Activated CD8-positive, alpha-beta T cell treated with anti-CD3 and anti-CD28 coated beads, Interleukin-2, amount 10 ng/mL, durations not matched to agents 7 days and 5 days (primary cell): Measurements from ENCODE around the gene GZMH. TPM values are rescaled to one million over a fixed set of nuclear protein-coding genes. Genes with fewer than 3 reads are reported as not detected.
"Not testable (repeated sequence)": the region's sequence is repeated elsewhere in the genome, so short reads cannot be mapped to it uniquely, and the experiment has no call there.

ENCODE experiments used
- ATAC-seq: fragments of 150-1000 bp; cut with Tn5 transposase; one replicate; pipeline ENCODE4 v1.10.0; 2021; ENCODE audit warnings: moderate library complexity
- CTCF ChIA-PET: fragments of 350-600 bp; sonication (Branson Sonifier 250); formaldehyde crosslinking; loops from one replicate; lab custom pipeline; 2021; ENCODE audit warnings: antibody characterized with exemption; lab: Charles Lee
- POLR2A ChIA-PET: fragments of 350-600 bp; sonication (Branson Sonifier 250); formaldehyde crosslinking; loops from one replicate; lab custom pipeline; 2021; ENCODE audit warnings: antibody characterized with exemption; lab: Charles Lee
- DNase-seq: peaks from one replicate; pipeline ENCODE4 v3.0.0-alpha.2; 2020
- H3K27ac Mint-ChIP-seq: one replicate; pipeline ENCODE4 v1.8.0; 2021; ENCODE audit warnings: mild to moderate bottlenecking, mixed read lengths
- H3K27me3 Mint-ChIP-seq: one replicate; pipeline ENCODE4 v1.8.0; 2021; ENCODE audit warnings: low read depth, mixed read lengths
- H3K36me3 Mint-ChIP-seq: one replicate; pipeline ENCODE4 v1.8.0; 2021; ENCODE audit warnings: low read depth, mixed read lengths
- H3K4me1 Mint-ChIP-seq: one replicate; pipeline ENCODE4 v1.8.0; 2021; ENCODE audit warnings: low read depth, mixed read lengths
- H3K4me3 Mint-ChIP-seq: one replicate; pipeline ENCODE4 v1.8.0; 2021; ENCODE audit warnings: mild to moderate bottlenecking, mixed read lengths
- H3K9me3 Mint-ChIP-seq: one replicate; pipeline ENCODE4 v1.8.0; 2022; ENCODE audit warnings: mixed read lengths; ENCODE audit not compliant: insufficient read depth
- total RNA-seq, 2 experiments: library from RNA; stranded (reverse); gene quantifications; one replicate each; pipeline ENCODE4 v1.2.3, GENCODE V29; 2021

GZMH gene
- total RNA-seq, 2 experiments from 2014 or later: 9.0 to 9.9 TPM

GRCh38 chr14:24595073-24595808 lies 14.2 kb downstream of the GZMH start:
- ChIA-PET POLR2A (no interaction called here), CTCF (interaction anchor here (1.0 to 1.1 kb wide), 2 partner anchors 10 to 98 kb away, joined by 3 to 7 read pairs; no protein-coding TSS in a partner anchor)
- Mint-ChIP-seq H3K4me1 (peaks cover 13% of the 10 kb centered on the region), H3K4me3 (no peak overlapping the region), H3K27me3 (peaks cover 21% of the 10 kb centered on the region), H3K27ac (no peak overlapping the region), H3K9me3 (peaks cover 5% of the 10 kb centered on the region), H3K36me3 (peaks cover 26% of the 10 kb centered on the region)
- DNase-seq (no peak), ATAC-seq (no peak)

- CTCF ChIA-PET, H3K4me3 Mint-ChIP-seq: not testable (repeated sequence)
Measured at GRCh38 chr14:24591004-24591403, 18.5 kb downstream of the GZMH start.

GRCh38 chr14:24584402-24584801 lies 25.1 kb downstream of the GZMH start:
- peaks cover 41% of the 10 kb centered on the region for H3K27me3 Mint-ChIP-seq
- H3K4me3 Mint-ChIP-seq, H3K27ac Mint-ChIP-seq, ATAC-seq, CTCF ChIA-PET, H3K4me1 Mint-ChIP-seq, H3K36me3 Mint-ChIP-seq, POLR2A ChIA-PET, DNase-seq, H3K9me3 Mint-ChIP-seq: not testable (repeated sequence)

More at GRCh38 chr14:24591004-24591403, 18.5 kb downstream of the GZMH start:
- H3K36me3 Mint-ChIP-seq, H3K9me3 Mint-ChIP-seq, ATAC-seq, H3K27ac Mint-ChIP-seq, POLR2A ChIA-PET, H3K4me1 Mint-ChIP-seq, DNase-seq: not testable (repeated sequence)
- peaks cover 38% of the 10 kb centered on the region for H3K27me3 Mint-ChIP-seq

- Mint-ChIP-seq H3K4me3 (no peak overlapping the region), H3K36me3 (no peaks in the 10 kb centered on the region), H3K27me3 (peaks cover 26% of the 10 kb centered on the region), H3K4me1 (peaks cover 11% of the 10 kb centered on the region), H3K27ac (no peak overlapping the region), H3K9me3 (no peaks in the 10 kb centered on the region)
- ATAC-seq: no peak
- ChIA-PET CTCF (no interaction called here), POLR2A (no interaction called here)
- no peak for DNase-seq
Measured at GRCh38 chr14:24578558-24578957, 30.9 kb downstream of the GZMH start.

- POLR2A ChIA-PET: no interaction called here
- peaks cover 11% of the 10 kb centered on the region for H3K4me1 Mint-ChIP-seq
- no peak for DNase-seq
- no peak overlapping the region for H3K27ac Mint-ChIP-seq
- peaks cover 18% of the 10 kb centered on the region for H3K27me3 Mint-ChIP-seq
- ATAC-seq: no peak
- no peaks in the 10 kb centered on the region for H3K36me3 Mint-ChIP-seq
- no peaks in the 10 kb centered on the region for H3K9me3 Mint-ChIP-seq
- H3K4me3 Mint-ChIP-seq: no peak overlapping the region
- CTCF ChIA-PET: no interaction called here
Measured at GRCh38 chr14:24576771-24577170, 32.7 kb downstream of the GZMH start.

- no peak for ATAC-seq
- Mint-ChIP-seq H3K4me3 (no peak within 1 kb of the TSS), H3K4me1 (peaks cover 11% of the 10 kb centered on the region), H3K27ac (peak within 1 kb of the TSS; percentile 16), H3K9me3 (no peaks in the 10 kb centered on the region), H3K27me3 (peaks cover 20% of the 10 kb centered on the region), H3K36me3 (no peaks in the 10 kb centered on the region)
- DNase-seq: no peak
- CTCF ChIA-PET: no interaction called here
- POLR2A ChIA-PET: no interaction called here
Measured at GRCh38 chr14:24576182-24576581, 33.3 kb downstream of the GZMH start, which contains the start of gene CTSG. TSS of gene CTSG (minus strand) at chr14:24576250. CDS start at chr14:24576223, 27 bp downstream.

- Mint-ChIP-seq H3K36me3 (no peaks in the 10 kb centered on the region), H3K4me1 (peaks cover 11% of the 10 kb centered on the region), H3K4me3 (no peak overlapping the region), H3K9me3 (no peaks in the 10 kb centered on the region), H3K27ac (no peak overlapping the region), H3K27me3 (peaks cover 24% of the 10 kb centered on the region)
- no peak for DNase-seq
- ATAC-seq: no peak
- ChIA-PET CTCF (no interaction called here), POLR2A (no interaction called here)
Measured at GRCh38 chr14:24574206-24574774, 35.2 kb downstream of the GZMH start.

- ATAC-seq (no peak), DNase-seq (no peak)
- no peak overlapping the region for H3K4me3 Mint-ChIP-seq
- POLR2A ChIA-PET: no interaction called here
- no peaks in the 10 kb centered on the region for H3K4me1 Mint-ChIP-seq
- peaks cover 16% of the 10 kb centered on the region for H3K9me3 Mint-ChIP-seq
- CTCF ChIA-PET: no interaction called here
- H3K27ac Mint-ChIP-seq: no peak overlapping the region
- no peaks in the 10 kb centered on the region for H3K36me3 Mint-ChIP-seq
- peaks cover 24% of the 10 kb centered on the region for H3K27me3 Mint-ChIP-seq
Measured at GRCh38 chr14:24566318-24566717, 43.2 kb downstream of the GZMH start.

GRCh38 chr14:24565766-24566165 lies 43.7 kb downstream of the GZMH start:
- H3K27ac Mint-ChIP-seq: no peak overlapping the region
- H3K36me3 Mint-ChIP-seq: no peaks in the 10 kb centered on the region
- DNase-seq (no peak), ATAC-seq (no peak)
- H3K9me3 Mint-ChIP-seq: peaks cover 16% of the 10 kb centered on the region
- POLR2A ChIA-PET: no interaction called here
- CTCF ChIA-PET: no interaction called here
- peaks cover 20% of the 10 kb centered on the region for H3K27me3 Mint-ChIP-seq
- H3K4me3 Mint-ChIP-seq: no peak overlapping the region
- no peaks in the 10 kb centered on the region for H3K4me1 Mint-ChIP-seq

- no peak overlapping the region for H3K27ac Mint-ChIP-seq
- no peaks in the 10 kb centered on the region for H3K36me3 Mint-ChIP-seq
- peaks cover 20% of the 10 kb centered on the region for H3K27me3 Mint-ChIP-seq
- no peak for DNase-seq
- POLR2A ChIA-PET: no interaction called here
- CTCF ChIA-PET: no interaction called here
- ATAC-seq: no peak
- H3K9me3 Mint-ChIP-seq: peaks cover 16% of the 10 kb centered on the region
- no peaks in the 10 kb centered on the region for H3K4me1 Mint-ChIP-seq
- no peak overlapping the region for H3K4me3 Mint-ChIP-seq
Measured at GRCh38 chr14:24563505-24563904, 46.0 kb downstream of the GZMH start.

- no peak overlapping the region for H3K4me3 Mint-ChIP-seq
- no peak overlapping the region for H3K27ac Mint-ChIP-seq
- no peaks in the 10 kb centered on the region for H3K36me3 Mint-ChIP-seq
- peaks cover 12% of the 10 kb centered on the region for H3K27me3 Mint-ChIP-seq
- H3K9me3 Mint-ChIP-seq: no peaks in the 10 kb centered on the region
- H3K4me1 Mint-ChIP-seq: no peaks in the 10 kb centered on the region
- DNase-seq: no peak
- ATAC-seq: no peak
- ChIA-PET CTCF (no interaction called here), POLR2A (no interaction called here)
Measured at GRCh38 chr14:24556756-24557155, 52.7 kb downstream of the GZMH start.
